PFSK-1 (cell line): Measurements from ENCODE around the gene PRICKLE4.

Experiments used
- FOXP2 ChIP-seq: optimal IDR thresholded peaks from 2 replicates; pipeline ENCODE3; 2011; ENCODE audit warnings: borderline replicate concordance, control low read depth, inconsistent platforms; ENCODE audit not compliant: insufficient read depth; ENCODE audit errors: extremely low read length, extremely low read depth
- POLR2AphosphoS5 ChIP-seq: IDR thresholded peaks from 2 replicates; pipeline ENCODE4 v1.6.1; 2012; ENCODE audit warnings: low read depth, mild to moderate bottlenecking, control low read depth, low read length, moderate library complexity
- REST ChIP-seq, 2 experiments: IDR thresholded peaks; 2 replicates each; pipeline versions ENCODE4 v1.6.1 to v1.8.0; 2011 to 2012; ENCODE audit warnings: low read depth in 2 of 2, low read length in 2 of 2, control low read depth in 1 of 2, inconsistent platforms in 1 of 2, mild to moderate bottlenecking in 1 of 2, moderate library complexity in 1 of 2; ENCODE audit not compliant: insufficient read depth in 1 of 2
- SIN3A ChIP-seq: IDR thresholded peaks from 2 replicates; pipeline ENCODE4 v1.6.1; 2012; ENCODE audit warnings: mild to moderate bottlenecking, low read length, moderate library complexity, borderline replicate concordance; ENCODE audit not compliant: insufficient read depth
- TAF1 ChIP-seq: IDR thresholded peaks from 2 replicates; pipeline ENCODE4 v1.6.1; 2012; ENCODE audit warnings: low read length, control low read depth, borderline replicate concordance; ENCODE audit not compliant: insufficient read depth

PRICKLE4 gene

DNA sequence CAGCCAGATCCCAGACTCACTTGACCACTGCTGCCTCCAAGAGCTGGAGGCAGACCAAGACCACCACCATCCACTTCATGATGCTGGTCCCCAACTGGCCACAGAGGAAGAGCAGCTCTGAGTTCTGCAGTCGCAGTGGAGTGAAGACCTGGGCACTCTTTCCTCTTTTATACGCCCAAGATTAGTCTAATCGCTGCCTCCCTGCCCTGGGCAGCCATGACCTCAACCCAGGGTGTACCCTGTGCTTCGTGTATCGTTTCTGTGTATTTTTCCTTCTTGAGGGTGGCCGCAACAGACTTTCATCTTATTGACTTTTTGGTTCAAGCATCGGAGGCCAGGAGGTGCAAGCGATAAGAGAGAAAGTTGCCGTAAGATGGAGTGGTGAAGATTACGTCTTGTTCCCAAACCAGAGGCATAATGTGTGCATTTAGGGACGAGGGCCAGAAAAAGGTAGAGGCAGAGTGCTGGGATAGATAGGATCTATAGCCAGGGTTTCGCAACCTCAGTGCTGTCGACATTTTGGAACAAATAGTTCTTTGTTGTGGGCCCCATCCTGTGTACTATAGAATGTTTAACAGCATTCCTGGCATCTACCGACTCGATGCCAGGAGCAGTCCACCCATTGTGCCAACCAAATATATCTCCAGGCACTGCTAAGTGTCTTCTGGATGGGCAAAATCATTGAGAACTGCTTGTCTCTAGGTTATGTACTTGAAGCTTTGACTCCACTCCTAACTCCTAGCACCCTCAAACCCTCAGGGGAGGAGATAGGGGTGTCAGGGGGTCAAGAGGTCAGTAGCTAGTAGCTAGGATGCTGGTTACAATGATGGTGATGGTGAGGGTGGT is 33.1 kb upstream of the PRICKLE4 start, which contains the start of gene PGC:
PGC (minus strand) TSS at position 142 of the 846 bp plus-strand sequence; CDS start at position 79, 63 bp downstream.
- no peak for TF ChIP-seq TAF1
- TF ChIP-seq POLR2AphosphoS5: no peak
- no peak for TF ChIP-seq REST (IDR thresholded peaks at IDR 0.05; ENCODE audit: insufficient read depth in 1 of 2, low read depth in 2 of 2, low read length in 2 of 2)
- no peak for TF ChIP-seq SIN3A
- no peak for TF ChIP-seq FOXP2

GRCh38 chr6:41748102-41748477 is 32.5 kb upstream of the PRICKLE4 start:
- TF ChIP-seq POLR2AphosphoS5 (no peak), REST (IDR thresholded peaks at IDR 0.05; ENCODE audit: insufficient read depth in 1 of 2, low read depth in 2 of 2, low read length in 2 of 2) (no peak), TAF1 (no peak), FOXP2 (no peak), SIN3A (no peak)

DNA sequence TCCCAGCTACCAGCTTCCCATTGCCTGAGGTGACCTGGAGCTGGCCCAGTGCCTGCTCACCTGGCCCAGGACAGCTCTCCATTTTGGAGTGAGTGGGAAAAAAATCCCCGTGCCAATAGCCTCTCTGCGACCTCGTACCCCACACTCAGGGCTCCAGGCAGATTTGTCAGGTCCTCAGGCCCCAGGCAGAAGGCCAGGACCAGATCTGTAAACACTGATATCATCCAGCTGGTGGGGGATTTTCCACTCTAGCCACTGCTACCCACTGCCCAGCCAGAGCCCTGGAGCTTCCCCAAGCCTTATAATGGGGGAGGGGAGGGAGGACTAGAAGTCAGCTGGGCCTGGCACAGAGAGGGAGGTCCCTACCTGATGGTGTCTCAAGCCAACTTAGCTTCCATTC is 32.0 kb upstream of the PRICKLE4 start:
- TF ChIP-seq FOXP2 (no peak), POLR2AphosphoS5 (no peak)

DNA sequence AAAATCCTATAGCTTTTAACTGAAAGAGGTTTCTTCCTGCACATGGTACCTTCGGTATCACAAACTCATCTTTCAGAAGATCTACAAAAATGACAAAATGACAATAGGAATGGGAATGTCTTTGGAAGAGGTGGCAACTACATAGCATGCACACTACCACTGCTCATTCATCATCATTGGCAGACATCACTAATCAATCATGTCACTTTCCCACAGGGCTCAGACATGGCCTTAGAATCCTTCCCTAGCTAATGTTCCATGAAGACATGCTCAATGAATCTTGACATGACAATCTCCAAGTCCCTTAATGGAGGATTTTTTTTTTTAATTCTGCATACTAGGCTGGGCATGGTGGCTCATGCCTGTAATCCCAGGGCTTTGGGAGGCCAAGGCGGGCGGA is 30.2 kb upstream of the PRICKLE4 start:
- no peak for TF ChIP-seq FOXP2
- TF ChIP-seq REST (IDR thresholded peaks at IDR 0.05; ENCODE audit: insufficient read depth in 1 of 2, low read depth in 2 of 2, low read length in 2 of 2): no peak

DNA sequence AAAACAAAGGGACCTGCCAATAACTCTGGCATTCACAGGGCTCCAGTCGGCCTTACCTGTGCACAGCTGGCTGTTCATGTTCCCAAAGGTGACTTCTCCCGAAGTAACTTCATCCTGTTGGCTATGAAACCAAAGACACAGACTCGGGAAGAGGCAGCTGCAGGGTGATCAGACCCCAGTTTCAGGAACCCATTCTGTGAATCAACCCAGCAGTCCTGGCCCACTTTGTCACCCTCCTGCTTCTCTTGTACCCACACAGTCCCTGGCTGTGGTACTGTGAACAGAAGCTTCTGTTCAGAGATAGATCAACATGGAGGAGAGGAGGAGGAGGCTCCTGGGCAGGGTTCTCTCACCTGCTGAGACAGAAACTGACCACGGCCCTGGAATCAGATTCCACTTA is 24.7 kb upstream of the PRICKLE4 start:
- TF ChIP-seq FOXP2 (no peak), SIN3A (no peak), REST (IDR thresholded peaks at IDR 0.05; ENCODE audit: insufficient read depth in 1 of 2, low read depth in 2 of 2, low read length in 2 of 2) (no peak), POLR2AphosphoS5 (no peak), TAF1 (no peak)
